BE2C (cell line): ENCODE results near the gene BACE2.

Experiments
- DNase-seq: peaks from one replicate; pipeline ENCODE4 v3.0.0-alpha.2; 2020
- H3K27me3 ChIP-seq: fragments of 250-450 bp; sonication (Bioruptor Pico); 2 replicates; pipeline ENCODE4 v1.5.1; 2020; ENCODE audit warnings: mild to moderate bottlenecking
- H3K36me3 ChIP-seq: fragments of 250-450 bp; sonication (Bioruptor Pico); 2 replicates; pipeline ENCODE4 v1.5.1; 2020; ENCODE audit warnings: mild to moderate bottlenecking
- H3K4me1 ChIP-seq: fragments of 250-450 bp; sonication (Bioruptor Pico); 2 replicates; pipeline ENCODE4 v1.5.1; 2020
- H3K4me3 ChIP-seq: 2 replicates; pipeline ENCODE4 v1.5.1; 2011; ENCODE audit warnings: low read depth, low read length
- H3K9me3 ChIP-seq: fragments of 250-450 bp; sonication (Bioruptor Pico); 2 replicates; pipeline ENCODE4 v1.5.1; 2020
- TF ChIP-seq, protein P1 (sequence below): IDR thresholded peaks from 2 replicates; pipeline ENCODE4 v1.5.1; 2012; ENCODE audit warnings: mild to moderate bottlenecking, low read depth, low read length

BACE2 gene

DNA sequence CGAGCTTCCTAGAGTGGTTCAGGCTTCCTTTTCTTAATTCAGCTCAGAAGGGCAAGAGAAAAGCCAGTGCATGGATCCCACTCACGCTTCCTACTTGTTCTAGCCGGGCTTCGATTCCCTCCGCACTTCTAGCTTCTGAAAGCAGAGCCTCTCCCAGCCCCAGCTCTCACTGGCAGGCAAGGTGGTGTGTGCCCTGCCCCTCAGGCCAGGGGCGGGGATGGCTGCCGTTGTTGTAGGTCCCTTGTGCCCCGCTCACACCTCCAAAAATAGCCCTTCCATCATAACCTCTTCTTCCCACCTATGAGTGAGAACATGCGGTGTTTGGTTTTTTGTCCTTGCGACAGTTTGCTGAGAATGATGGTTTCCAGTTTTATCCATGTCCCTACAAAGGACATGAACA, 31.6 kb downstream of the BACE2 start:
- DNase-seq: no peak
- TF ChIP-seq, protein P1, sequence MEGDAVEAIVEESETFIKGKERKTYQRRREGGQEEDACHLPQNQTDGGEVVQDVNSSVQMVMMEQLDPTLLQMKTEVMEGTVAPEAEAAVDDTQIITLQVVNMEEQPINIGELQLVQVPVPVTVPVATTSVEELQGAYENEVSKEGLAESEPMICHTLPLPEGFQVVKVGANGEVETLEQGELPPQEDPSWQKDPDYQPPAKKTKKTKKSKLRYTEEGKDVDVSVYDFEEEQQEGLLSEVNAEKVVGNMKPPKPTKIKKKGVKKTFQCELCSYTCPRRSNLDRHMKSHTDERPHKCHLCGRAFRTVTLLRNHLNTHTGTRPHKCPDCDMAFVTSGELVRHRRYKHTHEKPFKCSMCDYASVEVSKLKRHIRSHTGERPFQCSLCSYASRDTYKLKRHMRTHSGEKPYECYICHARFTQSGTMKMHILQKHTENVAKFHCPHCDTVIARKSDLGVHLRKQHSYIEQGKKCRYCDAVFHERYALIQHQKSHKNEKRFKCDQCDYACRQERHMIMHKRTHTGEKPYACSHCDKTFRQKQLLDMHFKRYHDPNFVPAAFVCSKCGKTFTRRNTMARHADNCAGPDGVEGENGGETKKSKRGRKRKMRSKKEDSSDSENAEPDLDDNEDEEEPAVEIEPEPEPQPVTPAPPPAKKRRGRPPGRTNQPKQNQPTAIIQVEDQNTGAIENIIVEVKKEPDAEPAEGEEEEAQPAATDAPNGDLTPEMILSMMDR: no peak
- H3K36me3 ChIP-seq: no peaks in the 10 kb centered on the region
- no peaks in the 10 kb centered on the region for H3K9me3 ChIP-seq
- no peak overlapping the region for H3K4me3 ChIP-seq
- H3K4me1 ChIP-seq: no peaks in the 10 kb centered on the region
- no peaks in the 10 kb centered on the region for H3K27me3 ChIP-seq

DNA sequence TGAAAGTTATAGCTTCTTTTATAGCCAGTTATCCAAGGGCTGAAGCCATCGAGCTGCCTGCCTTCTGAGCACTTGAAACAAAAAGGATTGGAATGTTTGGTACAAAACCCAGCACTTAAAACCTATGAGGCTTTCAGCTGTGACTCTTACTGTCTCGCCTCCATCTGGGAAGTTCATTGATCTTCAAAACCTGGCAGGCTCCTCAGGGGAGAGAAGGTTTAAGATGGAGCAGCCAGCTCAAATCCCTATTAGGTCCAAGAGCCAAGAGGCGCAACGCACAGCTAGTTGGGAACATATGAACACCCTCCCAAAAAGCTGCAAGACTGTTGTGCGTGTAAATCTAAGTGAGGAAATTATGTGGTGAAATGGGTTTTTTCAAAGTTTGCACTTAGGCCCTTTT, 33.4 kb downstream of the BACE2 start:
- H3K36me3 ChIP-seq: no peaks in the 10 kb centered on the region
- H3K27me3 ChIP-seq: no peaks in the 10 kb centered on the region
- no peaks in the 10 kb centered on the region for H3K9me3 ChIP-seq
- TF ChIP-seq, protein P1: no peak
- no peaks in the 10 kb centered on the region for H3K4me1 ChIP-seq
- H3K4me3 ChIP-seq: no peak overlapping the region
- no peak for DNase-seq

DNA sequence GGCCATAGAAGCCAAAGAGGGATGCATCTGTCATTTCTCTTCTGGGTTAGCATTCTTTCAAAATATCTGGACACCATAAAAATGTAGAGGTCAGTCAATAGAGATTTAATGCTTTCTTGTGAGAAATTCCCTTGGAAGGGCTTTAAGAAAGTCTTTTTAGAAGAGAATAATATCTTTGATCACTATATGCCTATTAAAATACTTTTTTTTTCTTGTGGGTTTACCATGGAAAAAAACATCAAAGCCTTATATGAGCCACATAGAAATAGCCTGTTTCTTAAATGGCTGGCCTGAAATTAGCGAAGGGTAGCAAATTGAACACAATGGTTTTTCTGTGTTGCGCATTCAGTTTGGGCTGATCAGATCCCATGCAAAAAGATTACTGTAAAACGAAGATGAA, 36.8 kb downstream of the BACE2 start:
- Histone ChIP-seq H3K4me1 (no peaks in the 10 kb centered on the region), H3K36me3 (no peaks in the 10 kb centered on the region), H3K27me3 (no peaks in the 10 kb centered on the region), H3K4me3 (no peak overlapping the region), H3K9me3 (no peaks in the 10 kb centered on the region; the same call in 1 of the 2 replicates)
- DNase-seq: no peak
- TF ChIP-seq, protein P1: no peak

DNA sequence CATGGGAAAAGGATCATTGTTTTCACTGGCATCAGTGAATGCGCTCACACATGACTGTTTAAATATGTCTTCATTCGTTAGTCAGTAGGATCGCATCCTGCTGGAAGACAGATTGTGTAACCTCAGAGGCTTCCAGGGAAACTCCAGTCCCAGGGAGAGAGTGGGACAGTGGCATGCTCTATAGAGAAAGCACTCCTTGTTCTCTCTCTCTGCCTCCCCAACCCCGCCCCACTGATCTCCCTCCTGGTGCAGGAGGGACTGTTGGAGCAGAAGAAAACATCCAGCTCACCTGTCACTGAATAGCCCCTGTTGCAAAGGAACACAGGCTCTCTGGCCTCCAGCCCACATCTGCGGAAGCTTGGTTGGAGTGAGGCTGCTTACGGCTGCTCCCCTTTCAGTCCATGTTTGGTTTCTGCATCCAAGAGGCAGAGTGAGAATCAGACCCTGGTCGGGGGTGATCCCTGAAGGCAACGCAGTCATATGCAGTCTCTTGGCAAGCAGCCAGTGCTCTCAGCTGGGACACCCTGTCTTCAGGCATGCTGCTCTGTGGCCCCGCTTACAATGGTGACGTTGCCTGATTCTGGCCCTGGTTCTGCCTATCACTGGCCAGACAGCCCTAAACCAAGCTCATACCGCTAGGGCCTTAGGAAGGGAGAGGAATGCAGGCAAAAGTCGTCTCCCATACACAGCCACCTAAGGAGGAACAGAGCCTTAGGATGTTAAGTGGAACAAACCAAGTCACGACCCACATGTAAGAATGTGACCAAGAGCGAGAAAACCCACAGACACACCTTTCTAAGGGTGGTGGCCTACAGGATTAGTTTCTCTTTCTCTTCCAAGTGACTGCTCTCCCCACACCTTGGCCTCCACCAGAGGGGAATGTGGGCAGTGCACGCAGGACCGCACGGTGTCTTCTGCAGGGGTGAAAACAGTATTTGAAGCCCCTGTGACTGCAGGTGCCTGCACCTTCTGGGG, 39.7 kb downstream of the BACE2 start:
- no peaks in the 10 kb centered on the region; the same call in 1 of the 2 replicates for H3K9me3 ChIP-seq
- no peak for DNase-seq
- no peaks in the 10 kb centered on the region for H3K36me3 ChIP-seq

DNA sequence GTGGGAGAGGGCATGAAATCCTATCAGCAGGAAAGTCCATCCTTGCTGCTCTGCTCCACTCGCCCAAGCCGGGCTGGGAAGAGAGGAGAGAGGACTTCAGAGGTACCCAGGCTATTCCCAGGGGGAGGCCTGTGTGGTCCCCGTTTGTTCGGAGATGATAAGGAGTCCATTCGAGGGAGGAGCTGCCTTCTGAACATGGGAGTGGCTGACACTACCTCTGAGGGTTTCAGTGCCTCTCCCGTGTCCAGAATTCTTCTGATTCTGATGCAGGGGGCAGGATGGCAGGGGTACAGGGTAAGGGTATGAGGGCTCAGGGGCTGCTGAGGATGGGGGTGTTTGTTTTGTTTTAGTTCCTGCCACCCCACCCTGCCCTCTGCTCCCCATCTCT, 40.4 kb downstream of the BACE2 start:
- H3K27me3 ChIP-seq: no peaks in the 10 kb centered on the region
- H3K9me3 ChIP-seq: no peaks in the 10 kb centered on the region; the same call in 1 of the 2 replicates
- no peak for DNase-seq
- no peak overlapping the region for H3K4me3 ChIP-seq
- no peaks in the 10 kb centered on the region for H3K36me3 ChIP-seq
- TF ChIP-seq, protein P1: no peak
- H3K4me1 ChIP-seq: no peaks in the 10 kb centered on the region

More for the DNA sequence above, 39.7 kb downstream of the BACE2 start:
- Histone ChIP-seq H3K4me1 (no peaks in the 10 kb centered on the region), H3K27me3 (no peaks in the 10 kb centered on the region), H3K4me3 (no peak overlapping the region)
- TF ChIP-seq, protein P1: no peak

DNA sequence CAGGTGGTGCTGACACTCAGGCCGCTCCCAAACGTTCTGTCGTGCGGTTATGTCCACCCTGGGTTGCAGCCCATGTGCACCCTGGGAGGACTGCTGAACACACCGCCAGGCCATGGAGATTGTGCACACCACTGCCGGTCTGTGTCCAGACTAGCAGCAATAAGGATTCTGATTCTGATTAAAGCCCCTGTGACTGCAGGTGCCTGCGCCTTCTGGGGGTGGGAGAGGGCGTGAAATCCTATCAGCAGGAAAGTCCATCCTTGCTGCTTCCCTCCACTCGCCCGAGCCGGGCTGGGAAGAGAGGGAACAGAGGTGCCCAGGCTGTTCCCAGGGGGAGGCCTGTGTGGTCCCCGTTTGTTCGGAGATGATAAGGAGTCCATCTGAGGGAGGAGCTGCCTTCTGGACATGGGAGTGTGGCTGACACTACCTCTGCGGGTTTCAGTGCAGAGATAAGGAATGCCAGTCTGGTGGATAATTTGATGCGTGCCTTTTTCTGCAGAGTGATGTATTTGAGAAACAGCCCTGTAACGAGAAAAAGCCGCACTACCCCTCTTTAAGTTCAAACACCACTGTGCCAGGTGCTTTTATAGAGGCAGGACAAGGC, 41.2 kb downstream of the BACE2 start:
- Histone ChIP-seq H3K4me1 (no peaks in the 10 kb centered on the region), H3K36me3 (no peaks in the 10 kb centered on the region), H3K9me3 (no peaks in the 10 kb centered on the region; the same call in 1 of the 2 replicates), H3K4me3 (no peak overlapping the region), H3K27me3 (no peaks in the 10 kb centered on the region)
- no peak for DNase-seq
- TF ChIP-seq, protein P1: no peak
